Stimulated activated CD4-positive, alpha-beta T cell treated with anti-CD3 and anti-CD28 coated beads, Interleukin-4, amount 100 ng/mL, for 24 hours (primary cell): ENCODE results near the gene CHRNB4.
"Not testable (repeated sequence)": the region's sequence is repeated elsewhere in the genome, so short reads cannot be mapped to it uniquely, and the experiment has no call there.

Experiments used
- DNase-seq: peaks from one replicate; pipeline ENCODE4 v3.0.0-alpha.2; 2020

CHRNB4 gene, protein sequence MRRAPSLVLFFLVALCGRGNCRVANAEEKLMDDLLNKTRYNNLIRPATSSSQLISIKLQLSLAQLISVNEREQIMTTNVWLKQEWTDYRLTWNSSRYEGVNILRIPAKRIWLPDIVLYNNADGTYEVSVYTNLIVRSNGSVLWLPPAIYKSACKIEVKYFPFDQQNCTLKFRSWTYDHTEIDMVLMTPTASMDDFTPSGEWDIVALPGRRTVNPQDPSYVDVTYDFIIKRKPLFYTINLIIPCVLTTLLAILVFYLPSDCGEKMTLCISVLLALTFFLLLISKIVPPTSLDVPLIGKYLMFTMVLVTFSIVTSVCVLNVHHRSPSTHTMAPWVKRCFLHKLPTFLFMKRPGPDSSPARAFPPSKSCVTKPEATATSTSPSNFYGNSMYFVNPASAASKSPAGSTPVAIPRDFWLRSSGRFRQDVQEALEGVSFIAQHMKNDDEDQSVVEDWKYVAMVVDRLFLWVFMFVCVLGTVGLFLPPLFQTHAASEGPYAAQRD

DNA sequence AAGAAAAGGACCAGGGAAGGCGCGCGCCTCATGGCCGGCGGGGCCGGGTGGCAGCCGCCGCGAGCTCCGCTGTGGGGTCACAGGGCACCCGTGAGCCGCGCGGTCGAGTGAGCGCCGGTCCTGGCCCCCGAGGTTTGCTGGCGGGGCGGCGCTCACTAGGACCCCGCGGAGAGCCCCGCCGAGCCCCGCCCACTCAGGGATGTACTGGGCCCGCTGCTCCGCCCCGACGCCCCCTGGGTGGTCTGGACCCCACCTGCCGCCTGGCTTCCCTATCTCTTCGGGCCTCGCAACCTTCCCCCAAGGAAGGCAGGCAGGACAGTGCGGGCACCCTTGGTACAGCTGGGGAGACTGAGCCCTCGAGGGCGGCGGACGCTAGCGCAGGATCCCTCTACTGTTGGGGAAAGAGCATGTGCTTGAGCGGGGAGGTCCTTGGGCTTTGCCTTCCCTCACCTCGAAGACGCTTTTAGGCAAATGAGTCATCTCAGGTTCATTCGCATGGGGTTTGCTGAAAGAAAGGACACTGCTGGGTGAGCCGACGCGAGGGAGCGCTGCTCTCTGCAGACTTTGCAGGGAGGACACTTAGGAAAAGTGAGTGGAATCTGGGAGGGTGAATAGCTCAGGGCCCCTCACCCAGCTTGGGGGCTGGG, at the start of gene CHRNB4:
Gene CHRNB4, minus strand, starts transcription at position 109 of the 647 bp plus-strand sequence. Its CDS starts 77 bp downstream, at position 32.
- DNase-seq, result no peak

DNA sequence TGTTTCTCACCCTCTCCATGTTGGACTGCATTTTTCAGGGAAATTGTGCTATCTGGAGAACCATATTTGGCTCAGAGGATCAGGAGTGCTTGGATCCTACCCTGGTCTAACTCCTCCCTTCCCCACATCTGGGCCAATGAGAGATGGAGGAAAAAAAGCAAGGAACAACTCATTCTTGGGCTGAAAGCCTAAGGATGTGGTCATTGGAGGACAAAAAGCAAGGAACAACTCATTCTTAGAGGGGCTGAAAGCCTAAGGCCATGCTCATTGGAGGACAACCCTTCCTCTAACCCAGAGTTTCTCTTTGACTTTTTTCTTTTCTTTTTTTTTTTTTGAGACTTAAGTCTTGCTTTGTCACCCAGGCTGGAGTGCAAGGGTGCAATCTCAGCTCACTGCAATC, 48.6 kb upstream of the CHRNB4 start:
- DNase-seq, result no peak

- DNase-seq, result no peak
These were observed 44.9 kb upstream of the CHRNB4 start for GRCh38 chr15:78685925-78686324.

GRCh38 chr15:78685159-78685921, 44.3 kb upstream of the CHRNB4 start:
- DNase-seq, result no peak

DNA sequence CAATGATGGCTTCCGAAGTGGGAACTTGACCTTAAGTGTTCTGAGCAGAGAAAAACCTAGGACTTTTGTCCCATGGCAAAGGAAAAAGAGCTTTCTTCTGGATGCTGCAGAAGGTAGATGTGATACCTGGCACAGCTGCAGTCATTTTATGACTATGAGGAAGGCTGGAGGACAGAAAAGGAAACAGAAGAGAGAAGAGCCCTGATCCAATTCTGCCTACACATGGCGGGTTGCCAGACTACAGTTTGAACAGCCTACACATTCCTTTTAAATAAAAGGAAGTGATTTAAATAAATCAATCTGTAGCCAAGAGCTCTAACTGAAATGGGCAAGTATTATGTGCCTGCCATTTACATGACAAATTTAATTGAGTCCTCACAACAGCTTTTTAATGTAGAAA, 43.6 kb upstream of the CHRNB4 start:
- DNase-seq, result no peak

DNA sequence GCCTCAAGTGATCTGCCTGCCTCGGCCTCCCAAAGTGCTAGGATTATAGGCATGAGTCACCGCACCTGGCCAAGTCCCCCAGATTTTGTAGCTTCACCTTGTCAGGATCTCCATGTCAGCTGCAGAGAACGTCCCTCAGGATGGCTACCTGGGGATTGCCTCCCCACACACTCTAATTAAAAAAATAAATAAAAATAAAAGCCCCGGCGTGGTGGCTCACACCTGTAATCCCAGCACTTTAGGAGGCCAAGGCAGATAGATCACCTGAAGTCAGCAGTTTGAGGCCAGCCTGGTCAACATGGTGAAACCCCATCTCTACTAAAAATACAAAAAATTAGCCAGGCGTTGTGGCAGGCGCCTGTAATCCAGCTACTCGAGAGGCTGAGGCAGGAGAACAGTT, 42.6 kb upstream of the CHRNB4 start:
- not testable (repeated sequence) for DNase-seq

GRCh38 chr15:78682693-78683410, 41.8 kb upstream of the CHRNB4 start:
- DNase-seq, result no peak

DNA sequence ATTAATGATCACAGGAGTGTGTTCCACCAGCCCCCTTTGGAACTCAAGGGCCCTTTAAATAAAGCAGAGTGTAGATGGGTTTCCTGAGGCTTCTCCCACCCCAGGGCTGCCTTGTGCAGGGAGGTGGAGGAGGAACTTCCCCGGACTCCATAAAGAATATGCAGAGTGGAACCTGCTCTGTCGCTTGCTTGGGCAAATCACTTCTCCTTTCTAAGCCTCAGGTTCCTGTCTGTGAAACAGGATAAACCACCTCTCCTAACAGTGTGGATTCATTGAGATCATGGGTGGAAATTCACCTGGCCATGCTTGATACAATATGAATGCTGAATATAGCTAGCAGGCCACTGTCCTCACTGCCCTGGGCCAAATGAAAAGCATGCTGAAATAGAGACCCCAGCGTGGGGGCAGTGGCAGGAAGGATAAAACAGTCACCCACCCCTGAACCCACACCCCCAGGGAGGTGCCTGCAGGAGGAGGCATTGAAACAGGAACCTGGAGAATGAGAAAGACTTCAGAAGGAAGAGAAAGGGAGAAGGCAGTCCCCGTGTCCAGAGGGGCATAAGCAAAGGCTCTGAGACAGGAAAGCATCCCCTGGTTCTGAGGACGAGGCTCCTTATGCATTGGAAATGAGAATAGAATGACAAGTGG, 41.1 kb upstream of the CHRNB4 start:
- DNase-seq, result no peak

DNA sequence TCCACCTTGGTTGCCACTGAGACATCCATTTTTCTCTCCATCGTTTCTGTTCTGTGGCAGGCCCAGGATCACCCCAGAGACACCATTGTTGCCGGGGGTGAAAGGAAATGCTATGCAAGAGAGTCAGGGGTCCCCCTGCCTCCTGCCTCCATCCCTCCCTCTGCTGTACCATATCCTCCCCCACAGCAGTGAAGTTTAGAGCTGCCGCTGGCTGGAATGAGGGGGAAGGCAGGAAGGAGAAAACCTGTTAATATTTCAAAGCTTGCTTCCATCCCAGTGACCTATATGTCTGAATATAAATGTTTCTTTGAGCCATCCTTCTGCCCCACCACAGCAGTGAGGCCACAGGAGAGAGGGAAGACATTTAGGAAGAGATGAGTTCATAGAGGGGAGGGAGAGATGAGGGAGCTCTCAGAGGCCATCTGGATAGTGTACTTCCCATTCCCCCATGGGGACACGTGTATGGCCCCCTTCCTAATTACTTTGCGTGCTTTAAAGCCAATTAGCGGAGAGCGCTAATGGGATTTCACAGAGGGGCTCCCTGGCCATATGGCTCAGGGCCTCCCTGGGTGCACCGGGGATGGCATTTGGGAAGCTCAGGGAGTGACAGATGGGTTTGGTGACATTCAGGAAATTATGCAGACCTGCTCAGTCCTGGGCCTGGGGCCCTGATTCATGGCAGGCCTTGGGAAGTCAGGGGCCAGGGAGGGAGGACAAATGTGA, 40.4 kb upstream of the CHRNB4 start:
- DNase-seq, result no peak

DNA sequence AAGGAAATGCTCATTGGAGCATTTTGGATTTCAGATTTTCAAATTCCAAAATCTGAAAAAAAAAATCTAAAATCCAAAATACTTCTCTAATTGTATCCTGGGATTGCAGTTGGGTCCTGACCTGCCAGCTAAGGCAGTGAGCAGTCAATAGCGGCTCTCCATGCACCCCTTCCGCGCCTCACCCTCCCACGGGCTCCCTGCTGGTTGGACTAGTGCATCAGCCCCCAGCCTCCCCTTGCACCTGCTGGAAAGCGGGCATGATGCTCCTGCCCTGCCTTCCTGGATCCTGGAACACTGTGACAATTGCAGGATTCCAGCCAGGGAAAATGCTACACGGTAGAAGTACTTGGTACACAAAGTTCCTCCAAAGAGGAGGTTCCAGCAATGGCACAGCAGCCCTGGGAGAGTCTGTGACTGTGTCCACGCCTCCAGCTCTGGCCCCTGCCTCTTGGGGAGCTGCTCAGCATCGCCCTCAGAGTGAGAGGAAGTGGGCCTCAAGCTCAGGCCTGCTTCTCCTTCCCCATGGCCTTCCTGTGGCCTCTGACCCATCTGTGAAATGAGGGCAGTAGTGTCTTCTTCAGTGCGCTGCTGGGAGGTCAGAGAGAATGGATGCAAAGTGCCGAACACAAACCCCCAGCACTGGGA, 39.5 kb upstream of the CHRNB4 start:
- DNase-seq, result no peak

DNA sequence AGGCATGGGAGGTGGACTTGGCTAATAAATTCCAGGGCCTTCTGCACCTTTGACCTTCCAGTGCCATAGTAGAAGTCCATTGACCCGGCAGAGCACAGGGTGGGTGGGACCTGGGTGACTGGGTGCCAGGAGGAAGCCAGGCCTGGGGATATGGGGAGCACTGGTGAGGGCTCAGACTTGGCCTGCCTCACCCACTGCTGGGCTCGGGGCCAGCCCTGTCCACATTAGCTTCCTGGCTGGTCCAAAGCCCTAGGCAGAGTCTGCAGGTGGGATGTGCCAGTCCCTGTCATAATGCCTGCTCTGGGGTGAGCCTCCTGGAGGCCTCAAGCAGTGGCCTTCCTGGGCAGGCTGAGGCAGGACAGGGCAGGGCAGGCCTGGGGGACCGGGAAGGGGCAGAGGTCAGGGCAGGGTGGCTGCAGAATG, 38.1 kb upstream of the CHRNB4 start:
- DNase-seq, result no peak

DNA sequence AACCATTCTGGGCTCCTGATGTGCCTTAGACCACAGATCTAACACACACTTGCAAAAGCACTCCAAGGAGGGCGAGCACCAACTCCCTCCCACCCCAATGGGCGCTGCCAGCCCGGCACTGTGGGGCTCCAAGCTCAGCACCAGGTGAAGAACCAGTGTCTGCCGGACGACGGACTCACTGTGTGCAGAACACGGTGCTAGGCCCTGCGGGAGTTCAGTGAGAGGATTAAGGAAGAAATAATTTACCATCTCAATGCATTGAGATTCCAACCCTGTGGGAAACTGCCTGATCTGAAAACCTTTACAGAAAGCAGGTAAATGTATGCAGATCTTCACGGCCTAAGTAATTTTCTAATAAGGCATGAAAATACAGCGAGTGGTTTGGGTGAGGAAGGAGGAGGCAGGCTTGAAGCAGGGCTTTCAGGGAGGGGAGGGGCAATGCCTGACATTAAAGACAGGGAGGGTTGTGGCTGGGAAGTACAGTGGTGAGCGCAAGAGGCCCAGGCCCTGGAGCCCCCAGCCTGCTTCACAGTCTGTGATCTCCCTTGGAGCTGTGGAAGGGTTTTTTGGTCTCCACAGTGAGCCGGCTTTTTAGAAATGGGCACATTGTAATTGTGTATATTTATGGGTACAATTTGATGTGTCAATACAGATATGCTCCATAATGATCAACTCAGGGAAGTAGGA, 35.6 kb upstream of the CHRNB4 start:
- DNase-seq, result no peak

DNA sequence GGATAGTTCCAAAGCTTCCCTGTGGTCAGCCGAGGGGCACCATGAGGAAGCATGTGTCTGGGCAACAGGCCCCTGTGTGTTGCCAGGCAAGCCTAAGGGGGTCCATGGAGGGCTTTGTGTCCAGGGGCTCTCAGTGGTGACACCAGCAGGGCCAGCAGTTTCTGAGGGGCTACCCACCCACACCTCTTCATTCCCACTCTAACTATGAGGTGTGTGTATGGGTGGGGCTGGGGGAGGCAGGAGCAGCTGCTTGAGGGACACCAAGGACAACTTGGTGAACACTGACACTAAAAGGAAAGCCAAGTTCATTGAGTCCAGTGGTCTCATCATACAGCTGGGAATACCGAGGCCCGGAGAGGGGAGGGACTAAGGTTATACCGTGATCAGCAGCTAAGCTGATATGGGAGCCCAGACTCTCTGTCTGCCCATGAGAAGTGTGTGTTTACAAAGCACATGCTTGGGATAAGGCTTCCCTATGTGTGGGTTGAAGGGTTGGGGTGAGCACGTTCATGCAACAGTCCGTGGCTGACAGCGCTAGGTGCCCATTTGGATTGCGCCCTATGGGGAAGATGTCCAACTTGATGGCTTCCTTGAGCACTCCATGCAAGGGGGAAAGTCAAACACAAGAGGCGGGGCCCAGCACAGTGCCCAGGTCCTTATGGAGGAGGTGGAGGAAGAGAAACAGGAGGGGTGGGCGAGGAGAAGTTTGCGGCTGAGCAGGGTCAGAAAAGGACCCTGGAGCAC, 34.8 kb upstream of the CHRNB4 start:
- DNase-seq, result no peak

GRCh38 chr15:78675206-78675605, 34.2 kb upstream of the CHRNB4 start:
- DNase-seq, result no peak

GRCh38 chr15:78673917-78674444, 33.0 kb upstream of the CHRNB4 start:
- no peak for DNase-seq

DNA sequence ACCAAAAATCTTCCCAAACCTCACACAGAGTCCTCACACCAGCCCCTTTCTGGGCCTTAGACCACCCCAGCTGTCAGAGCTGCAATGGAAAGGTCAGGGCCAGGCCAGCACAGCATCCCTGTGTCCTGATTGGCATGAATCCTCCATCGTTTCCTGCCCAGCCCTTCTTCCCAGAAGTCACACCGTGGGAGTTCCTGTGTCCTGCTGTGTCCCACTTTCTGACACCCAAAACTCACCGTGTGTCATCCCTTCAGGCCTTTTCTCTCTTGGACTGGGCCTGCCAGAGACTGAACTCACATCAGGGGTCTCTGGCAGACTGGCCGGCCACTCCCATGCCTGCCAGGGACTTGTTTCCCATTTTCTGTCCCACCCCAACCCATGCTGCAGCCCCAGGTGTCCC, 32.5 kb upstream of the CHRNB4 start:
- DNase-seq, result no peak

GRCh38 chr15:78672285-78673014, 31.4 kb upstream of the CHRNB4 start:
- no peak for DNase-seq

DNA sequence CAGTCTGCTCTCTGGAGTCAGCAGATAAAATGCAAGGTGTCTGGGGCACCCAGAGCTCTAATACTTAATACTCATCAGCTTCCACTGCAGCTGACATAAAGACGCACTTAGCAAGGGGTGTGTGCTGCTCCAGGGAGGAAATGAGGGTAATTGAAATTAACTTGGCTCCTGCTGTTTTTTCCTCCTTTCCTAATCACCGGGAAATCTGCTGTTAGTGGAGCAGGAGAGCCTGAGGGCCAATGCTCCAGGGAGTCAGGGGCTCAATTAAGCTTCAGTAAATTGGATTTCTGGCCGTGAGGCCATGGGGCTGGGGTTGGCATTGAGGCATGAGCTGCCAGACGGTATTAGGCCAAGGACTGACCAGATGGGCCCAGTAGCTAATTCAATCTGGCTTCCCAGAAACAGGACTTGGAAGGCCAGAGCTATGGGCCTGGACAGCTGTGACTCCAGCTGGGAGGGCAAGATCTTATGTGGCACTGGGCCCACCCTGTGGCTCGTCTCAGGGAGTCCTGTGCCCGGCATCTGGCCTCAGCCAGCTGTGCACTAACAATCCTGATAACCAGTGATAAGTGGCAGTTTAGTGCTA, 30.7 kb upstream of the CHRNB4 start:
- DNase-seq, result no peak
